Astrocyte (in vitro differentiated cells and primary cell): Measurements from ENCODE around the gene UCHL5. TPM values are rescaled to one million over a fixed set of nuclear protein-coding genes. Genes with fewer than 3 reads are reported as not detected.

Source experiments
- DNase-seq: peaks from one replicate; pipeline ENCODE4 v3.0.0-alpha.2; 2010; ENCODE audit warnings: low read depth
- FAIRE-seq: peaks from 2 replicates; lab custom pipeline; 2011; peaks lifted over from hg19 to GRCh38; lab: Jason Lieb, UNC
- H2AFZ ChIP-seq: 2 replicates; pipeline ENCODE4 v1.6.0; 2012; ENCODE audit warnings: low read depth, low read length, inconsistent platforms
- H3K27ac ChIP-seq: 2 replicates; pipeline ENCODE4 v1.5.1; 2011; ENCODE audit warnings: low read depth, low read length, inconsistent platforms
- H3K27me3 ChIP-seq: 2 replicates; pipeline ENCODE4 v1.6.0; 2011; ENCODE audit warnings: low read length, inconsistent platforms; ENCODE audit not compliant: insufficient read depth
- H3K36me3 ChIP-seq: 2 replicates; pipeline ENCODE4 v1.5.1; 2011; ENCODE audit warnings: low read length, inconsistent platforms; ENCODE audit not compliant: insufficient read depth
- H3K4me1 ChIP-seq: 2 replicates; pipeline ENCODE4 v1.5.1; 2011; ENCODE audit warnings: low read length, inconsistent platforms; ENCODE audit not compliant: insufficient read depth
- H3K4me2 ChIP-seq: 2 replicates; pipeline ENCODE4 v1.6.0; 2012; ENCODE audit warnings: low read length, inconsistent platforms
- H3K4me3 ChIP-seq: 2 replicates; pipeline ENCODE4 v1.5.1; 2011; ENCODE audit warnings: low read depth, mild to moderate bottlenecking, low read length, inconsistent platforms; ENCODE audit not compliant: insufficient read depth
- H3K79me2 ChIP-seq: 2 replicates; pipeline ENCODE4 v1.6.0; 2012; ENCODE audit warnings: mild to moderate bottlenecking, low read length, inconsistent platforms; ENCODE audit not compliant: insufficient read depth
- H3K9ac ChIP-seq: 2 replicates; pipeline ENCODE4 v1.6.0; 2012; ENCODE audit warnings: mild to moderate bottlenecking, low read length, inconsistent platforms
- H3K9me3 ChIP-seq: 2 replicates; pipeline ENCODE4 v1.5.1; 2012; ENCODE audit warnings: low read depth, mild to moderate bottlenecking, low read length, inconsistent platforms; ENCODE audit not compliant: insufficient read depth
- H4K20me1 ChIP-seq: 2 replicates; pipeline ENCODE4 v1.6.0; 2012; ENCODE audit warnings: low read length, inconsistent platforms; ENCODE audit not compliant: insufficient read depth
- H3K27ac Mint-ChIP-seq: one replicate; pipeline ENCODE4 v1.8.0; 2021; ENCODE audit warnings: mild to moderate bottlenecking, mixed read lengths; ENCODE audit not compliant: unreplicated experiment
- H3K27me3 Mint-ChIP-seq: one replicate; pipeline ENCODE4 v1.8.0; 2021; ENCODE audit warnings: low read depth, mixed read lengths; ENCODE audit not compliant: unreplicated experiment
- H3K36me3 Mint-ChIP-seq: one replicate; pipeline ENCODE4 v1.8.0; 2021; ENCODE audit warnings: low read depth, mixed read lengths; ENCODE audit not compliant: unreplicated experiment
- H3K4me1 Mint-ChIP-seq: one replicate; pipeline ENCODE4 v1.8.0; 2021; ENCODE audit warnings: low read depth, mixed read lengths; ENCODE audit not compliant: unreplicated experiment
- H3K4me3 Mint-ChIP-seq: one replicate; pipeline ENCODE4 v1.8.0; 2021; ENCODE audit warnings: mild to moderate bottlenecking, moderate library complexity, mixed read lengths; ENCODE audit not compliant: unreplicated experiment
- H3K9me3 Mint-ChIP-seq: one replicate; pipeline ENCODE4 v1.8.0; 2021; ENCODE audit warnings: mild to moderate bottlenecking, mixed read lengths; ENCODE audit not compliant: unreplicated experiment
- CTCF ChIP-seq: IDR thresholded peaks from 2 replicates; pipeline ENCODE4 v1.5.1; 2011; ENCODE audit warnings: low read depth, mild to moderate bottlenecking, inconsistent platforms, low read length, moderate library complexity; ENCODE audit not compliant: insufficient read depth
- EZH2 ChIP-seq: IDR thresholded peaks from 2 replicates; pipeline ENCODE4 v1.6.1; 2012; ENCODE audit warnings: mild to moderate bottlenecking, low read length, inconsistent platforms; ENCODE audit not compliant: insufficient read depth
- total RNA-seq: library from RNA; stranded (reverse); gene quantifications from 2 replicates; pipeline ENCODE4 v1.2.1, GENCODE V29; 2021

UCHL5 gene
- total RNA-seq, 1 donor from 2014 or later: 33.3 TPM

GRCh38 chr1:192969091-192969490 lies 90.1 kb downstream of the UCHL5 start:
- Histone ChIP-seq H3K27ac (no peak overlapping the region), H3K9ac (no peak overlapping the region), H3K4me1 (no peaks in the 10 kb centered on the region), H3K36me3 (no peaks in the 10 kb centered on the region), H3K4me3 (no peak overlapping the region), H3K79me2 (no peaks in the 10 kb centered on the region), H3K4me2 (no peak overlapping the region), H3K27me3 (no peaks in the 10 kb centered on the region), H3K9me3 (no peaks in the 10 kb centered on the region), H2AFZ (no peak overlapping the region), H4K20me1 (no peaks in the 10 kb centered on the region)
- Mint-ChIP-seq H3K27ac (no peak overlapping the region), H3K36me3 (no peaks in the 10 kb centered on the region), H3K4me1 (peaks cover 9% of the 10 kb centered on the region), H3K9me3 (no peaks in the 10 kb centered on the region), H3K4me3 (no peak overlapping the region), H3K27me3 (no peaks in the 10 kb centered on the region)
- DNase-seq (no peak), FAIRE-seq (no peak)
- TF ChIP-seq EZH2: no peak
- TF ChIP-seq CTCF: no peak

GRCh38 chr1:192968323-192968722 lies 90.8 kb downstream of the UCHL5 start:
- Mint-ChIP-seq H3K4me1 (peaks cover 6% of the 10 kb centered on the region), H3K4me3 (no peak overlapping the region), H3K27ac (no peak overlapping the region), H3K27me3 (no peaks in the 10 kb centered on the region), H3K36me3 (no peaks in the 10 kb centered on the region), H3K9me3 (no peaks in the 10 kb centered on the region)
- FAIRE-seq: no peak
- Histone ChIP-seq H3K27ac (no peak overlapping the region), H3K9ac (no peak overlapping the region), H3K79me2 (no peaks in the 10 kb centered on the region), H2AFZ (no peak overlapping the region), H3K4me3 (no peak overlapping the region), H3K36me3 (no peaks in the 10 kb centered on the region), H3K4me1 (no peaks in the 10 kb centered on the region), H3K9me3 (no peaks in the 10 kb centered on the region), H3K4me2 (no peak overlapping the region), H3K27me3 (no peaks in the 10 kb centered on the region), H4K20me1 (no peaks in the 10 kb centered on the region)
- TF ChIP-seq CTCF (no peak), EZH2 (no peak)
- no peak for DNase-seq

GRCh38 chr1:192967901-192968300 lies 91.3 kb downstream of the UCHL5 start:
- Mint-ChIP-seq H3K4me3 (no peak overlapping the region), H3K9me3 (no peaks in the 10 kb centered on the region), H3K27me3 (no peaks in the 10 kb centered on the region), H3K27ac (no peak overlapping the region), H3K36me3 (no peaks in the 10 kb centered on the region), H3K4me1 (peaks cover 6% of the 10 kb centered on the region)
- TF ChIP-seq EZH2: no peak
- TF ChIP-seq CTCF: no peak
- Histone ChIP-seq H3K4me2 (no peak overlapping the region), H3K9ac (no peak overlapping the region), H3K4me1 (no peaks in the 10 kb centered on the region), H3K79me2 (no peaks in the 10 kb centered on the region), H4K20me1 (no peaks in the 10 kb centered on the region), H3K27me3 (no peaks in the 10 kb centered on the region), H2AFZ (no peak overlapping the region), H3K9me3 (no peaks in the 10 kb centered on the region), H3K27ac (no peak overlapping the region), H3K4me3 (no peak overlapping the region), H3K36me3 (no peaks in the 10 kb centered on the region)
- FAIRE-seq (no peak), DNase-seq (no peak)
